SHP77 treated with DMSO at 0.1 percent for 48 hours (cell line): ENCODE results near the gene MARVELD1.
A peak's percentile ranks its signal among the peaks of the same experiment; 100 is the strongest.

ENCODE experiments used
- DNase-seq: peaks from one replicate; lab custom pipeline; 2025; lab: John Stamatoyannopoulos, UW

MARVELD1 gene

GRCh38 chr10:97755718-97756117 lies 42.2 kb downstream of the MARVELD1 start:
- no peak for DNase-seq

DNA sequence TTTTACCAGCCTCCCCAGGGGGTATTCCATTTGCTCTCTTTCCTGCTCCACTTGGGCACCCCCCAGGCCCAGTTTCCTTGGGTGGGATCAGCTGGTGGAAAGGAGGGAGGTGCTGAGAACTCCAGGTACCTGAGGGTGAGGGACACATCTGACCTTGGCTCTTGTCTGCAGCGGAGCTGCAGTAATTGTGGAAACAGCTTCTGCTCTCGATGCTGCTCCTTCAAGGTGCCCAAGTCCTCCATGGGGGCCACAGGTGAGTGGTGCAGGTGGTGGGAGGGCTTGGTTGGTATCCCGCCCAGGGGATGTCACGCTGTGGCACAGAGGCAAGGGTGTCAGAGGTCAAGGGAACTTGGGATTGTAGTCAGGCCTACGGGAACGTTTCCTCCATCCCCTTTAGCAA lies 43.9 kb downstream of the MARVELD1 start:
- DNase-seq: no peak

DNA sequence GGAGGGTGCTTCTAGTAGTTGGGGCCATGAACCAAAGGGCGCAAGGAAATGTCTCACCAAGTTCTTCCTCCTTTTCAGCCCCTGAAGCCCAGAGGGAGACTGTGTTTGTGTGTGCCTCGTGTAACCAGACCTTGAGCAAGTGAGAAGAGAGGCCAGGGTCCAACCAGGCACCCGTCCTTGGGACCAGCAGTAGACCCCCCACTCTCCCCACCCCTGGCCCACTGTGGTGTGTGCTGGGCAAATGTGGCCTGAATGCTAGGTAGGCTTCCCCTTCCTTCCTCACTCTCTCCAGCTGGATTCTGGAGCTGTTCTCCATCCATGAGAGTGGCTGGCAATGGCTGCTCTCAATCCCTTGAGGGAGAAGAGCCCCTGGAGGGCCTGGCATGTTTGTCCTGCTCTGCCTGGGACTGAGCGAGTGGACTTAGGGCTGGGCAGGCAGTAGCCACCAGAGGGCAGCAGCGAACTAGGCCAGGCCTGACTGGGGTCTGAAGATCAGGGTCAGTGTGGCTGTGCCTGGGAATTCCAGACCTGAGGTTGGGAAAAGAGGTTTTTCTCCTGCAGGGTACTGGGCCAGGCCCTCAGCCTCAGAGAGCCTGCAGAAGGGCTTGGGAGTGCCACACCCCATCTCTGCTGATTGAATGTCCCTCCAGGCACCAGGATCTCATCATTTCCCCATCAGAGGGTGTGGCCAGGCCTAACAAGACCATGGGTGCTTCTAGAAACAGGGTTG lies 45.8 kb downstream of the MARVELD1 start:
- peak; percentile 18 for DNase-seq

GRCh38 chr10:97759946-97760345 lies 46.4 kb downstream of the MARVELD1 start:
- DNase-seq: no peak

- DNase-seq: no peak
Observed at GRCh38 chr10:97760461-97761257, 47.1 kb downstream of the MARVELD1 start.

DNA sequence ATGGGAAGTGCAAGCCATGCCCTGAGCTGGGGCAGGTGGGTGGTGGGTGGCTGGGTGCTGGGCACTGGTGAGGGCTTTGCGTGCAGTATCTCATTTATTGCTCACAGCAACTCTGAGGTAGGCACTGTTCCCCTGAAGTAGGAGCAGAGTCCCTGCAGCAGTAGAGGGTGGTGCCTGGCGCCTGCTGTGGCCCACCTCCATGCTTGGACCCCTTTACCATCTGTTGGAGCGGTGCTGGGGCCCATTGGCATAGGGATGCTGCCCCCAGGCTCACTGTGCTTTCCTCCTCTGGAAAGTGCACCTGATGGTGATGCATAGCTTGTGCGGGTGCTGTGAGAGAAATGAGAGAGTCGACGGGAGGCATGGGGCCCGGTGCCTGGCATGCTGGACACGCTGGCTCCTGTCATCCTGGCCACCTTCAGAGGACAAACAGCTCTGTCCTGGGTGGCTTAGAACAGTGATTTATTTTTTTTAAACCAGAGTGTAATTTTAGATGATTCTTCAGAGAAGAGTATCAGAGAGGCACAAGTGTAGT lies 47.9 kb downstream of the MARVELD1 start:
- DNase-seq: no peak

GRCh38 chr10:97762056-97762455 lies 48.5 kb downstream of the MARVELD1 start:
- no peak for DNase-seq

GRCh38 chr10:97762816-97763215 lies 49.3 kb downstream of the MARVELD1 start:
- DNase-seq: no peak

- DNase-seq: no peak
Observed at GRCh38 chr10:97763411-97763810, 49.9 kb downstream of the MARVELD1 start.

DNA sequence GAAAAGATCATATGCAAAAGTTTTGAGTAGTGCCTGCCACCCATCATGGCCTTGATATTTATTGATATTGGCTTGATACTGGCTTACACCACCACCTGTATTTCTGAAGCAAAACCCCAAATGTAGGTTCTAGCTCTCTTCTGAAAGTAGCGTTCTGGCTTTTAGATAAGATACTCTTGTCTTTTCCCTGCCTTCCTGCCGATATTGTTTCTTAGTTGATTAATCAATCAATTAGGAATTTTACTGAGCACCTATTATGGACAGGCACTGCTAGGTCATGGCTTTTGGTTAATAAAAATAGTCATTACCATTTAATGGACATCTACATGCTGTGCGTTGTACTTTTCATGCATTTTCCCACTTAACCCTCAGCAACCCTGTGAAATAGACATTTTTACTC lies 50.4 kb downstream of the MARVELD1 start:
- no peak for DNase-seq

GRCh38 chr10:97764519-97764931 lies 51.0 kb downstream of the MARVELD1 start:
- DNase-seq: no peak

DNA sequence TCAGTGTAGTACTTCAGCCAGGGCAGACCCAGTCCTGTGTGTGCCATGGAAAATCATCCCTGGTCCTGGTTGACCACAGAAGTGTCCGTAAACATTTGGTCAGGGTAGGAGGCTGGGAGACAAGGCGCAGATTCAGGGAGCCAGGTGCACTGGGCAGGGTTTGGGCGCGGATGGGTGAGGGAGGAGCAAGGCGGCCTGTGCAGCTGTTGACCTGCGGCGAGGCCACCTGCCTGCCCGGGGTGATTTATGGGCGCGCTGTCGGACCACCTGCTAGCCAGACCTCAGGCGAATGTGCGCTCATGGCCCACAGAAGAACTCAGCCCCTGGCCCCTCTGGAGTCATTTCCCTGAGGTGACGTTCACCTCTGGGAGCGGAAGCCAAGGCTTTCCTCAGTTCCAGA lies 51.7 kb downstream of the MARVELD1 start:
- DNase-seq: peak; percentile 62

DNA sequence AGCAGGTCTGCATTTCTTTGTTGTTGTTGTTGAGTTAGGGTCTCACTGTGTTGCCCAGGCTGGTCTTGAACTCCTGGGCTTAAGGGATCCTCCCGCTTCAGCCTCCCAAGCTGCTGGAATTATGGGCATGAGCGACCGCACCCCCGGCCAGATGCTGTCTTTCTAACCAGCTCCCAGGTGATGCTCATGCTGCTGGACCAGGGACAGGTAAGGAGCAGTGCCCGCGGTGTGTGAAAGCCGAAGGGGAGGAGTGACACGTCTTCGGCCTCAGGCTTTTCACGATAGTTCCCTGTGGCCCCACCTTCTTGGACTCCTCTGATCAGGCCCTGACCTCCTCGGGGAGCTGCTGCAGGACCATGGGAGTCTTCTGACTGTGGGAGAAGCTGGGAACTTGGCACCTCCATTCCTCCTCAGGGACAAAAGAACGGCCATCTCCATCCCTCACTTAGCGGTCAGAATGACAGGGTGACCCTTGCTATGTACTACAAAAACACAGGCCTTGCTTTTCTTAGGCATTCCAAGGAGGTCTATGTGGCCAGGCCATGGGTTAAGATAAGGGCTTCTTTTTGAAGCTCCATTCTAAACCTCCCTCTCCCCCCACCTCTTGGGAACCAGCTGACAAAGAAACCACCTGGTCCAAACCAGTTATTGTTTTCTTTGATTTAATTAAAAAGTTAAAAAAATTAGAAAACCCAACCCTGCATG lies 52.7 kb downstream of the MARVELD1 start:
- no peak for DNase-seq

DNA sequence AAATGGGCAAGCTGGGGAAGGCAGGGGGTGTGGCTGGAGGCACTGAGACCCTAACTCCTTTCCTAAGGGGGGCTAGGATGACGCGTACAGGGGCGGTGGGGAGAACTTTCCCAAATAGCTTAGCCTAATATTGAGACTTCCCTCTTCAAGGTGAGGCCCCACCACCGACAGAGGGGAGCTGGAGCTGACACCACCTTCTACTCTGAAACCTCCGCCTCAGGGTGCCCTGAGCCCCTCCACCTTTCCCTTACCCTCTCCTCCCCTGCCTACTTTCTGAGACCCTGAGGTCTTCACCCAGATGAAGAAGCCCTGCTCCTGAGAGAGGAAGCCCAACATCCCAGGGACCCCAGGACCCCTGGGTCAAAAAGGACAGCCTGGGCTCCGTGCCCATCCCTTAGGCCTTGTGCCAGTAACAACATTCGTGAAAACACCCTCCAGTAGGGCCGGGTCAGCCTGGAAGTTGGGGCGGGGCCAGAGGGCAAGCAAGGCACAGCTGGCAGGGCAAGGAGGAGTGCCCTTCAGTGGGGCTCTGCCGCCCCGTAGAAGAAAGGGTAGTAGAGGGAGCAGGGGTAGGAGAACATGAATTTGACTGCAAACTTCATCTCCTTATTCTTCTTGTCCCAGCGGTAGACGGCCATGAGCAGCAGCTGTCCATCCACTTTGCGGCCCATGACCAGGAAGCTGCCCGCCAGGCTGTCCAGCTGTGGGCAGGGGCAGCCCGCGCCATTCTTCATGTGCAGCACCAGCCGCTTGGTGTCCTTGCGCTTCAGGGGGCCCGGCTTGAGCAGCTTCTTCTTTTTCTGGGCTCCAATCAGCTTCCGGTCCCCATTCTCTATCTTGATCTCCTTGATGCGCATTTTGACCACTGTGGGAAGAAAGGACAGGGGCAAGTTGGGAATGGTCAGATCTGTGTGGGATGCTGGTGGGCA lies 53.7 kb downstream of the MARVELD1 start:
- DNase-seq: no peak
